ENCODE measurements around the gene SLC10A3.

DNA sequence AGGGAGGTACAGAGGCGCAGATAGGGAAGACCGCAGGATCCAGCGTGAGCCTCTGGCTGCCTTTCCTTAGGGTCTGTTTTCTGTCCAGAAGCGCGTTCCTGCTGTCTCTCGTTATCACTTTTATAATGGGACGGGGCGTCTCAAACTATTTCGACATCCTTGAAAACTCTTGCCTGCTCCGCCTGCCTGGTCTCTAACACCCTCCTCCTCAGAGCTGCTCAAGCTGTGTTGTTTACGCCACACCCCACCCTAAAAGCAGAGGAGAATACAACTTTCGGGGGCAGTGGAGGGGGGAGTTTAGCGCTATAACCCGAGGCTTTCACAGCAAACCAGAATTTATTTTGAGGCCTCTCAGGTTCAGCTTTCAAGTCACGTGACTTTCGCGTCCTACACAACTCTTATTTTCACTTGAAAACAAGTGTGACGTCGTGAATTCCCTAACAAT is 26.2 kb upstream of the SLC10A3 start:
- no peak for TF ChIP-seq TARDBP (IDR thresholded peaks at IDR 0.05)
- TF ChIP-seq SUZ12 (IDR thresholded peaks at IDR 0.05): no peak
- no peak for TF ChIP-seq ZNF384 (IDR thresholded peaks at IDR 0.05)
- TF ChIP-seq ELF4 (IDR thresholded peaks at IDR 0.05): no peak
- TF ChIP-seq L3MBTL2 (conservative IDR thresholded peaks at IDR 0.05): no peak
- TF ChIP-seq FOXA1 (IDR thresholded peaks at IDR 0.05): no peak
- TF ChIP-seq BHLHE40 (IDR thresholded peaks at IDR 0.05; ENCODE audit: borderline replicate concordance): no peak
- no peak for TF ChIP-seq FOXK2 (IDR thresholded peaks at IDR 0.05)
- TF ChIP-seq, protein P1, sequence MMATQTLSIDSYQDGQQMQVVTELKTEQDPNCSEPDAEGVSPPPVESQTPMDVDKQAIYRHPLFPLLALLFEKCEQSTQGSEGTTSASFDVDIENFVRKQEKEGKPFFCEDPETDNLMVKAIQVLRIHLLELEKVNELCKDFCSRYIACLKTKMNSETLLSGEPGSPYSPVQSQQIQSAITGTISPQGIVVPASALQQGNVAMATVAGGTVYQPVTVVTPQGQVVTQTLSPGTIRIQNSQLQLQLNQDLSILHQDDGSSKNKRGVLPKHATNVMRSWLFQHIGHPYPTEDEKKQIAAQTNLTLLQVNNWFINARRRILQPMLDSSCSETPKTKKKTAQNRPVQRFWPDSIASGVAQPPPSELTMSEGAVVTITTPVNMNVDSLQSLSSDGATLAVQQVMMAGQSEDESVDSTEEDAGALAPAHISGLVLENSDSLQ (IDR thresholded peaks at IDR 0.05): no peak
- no peak for TF ChIP-seq CTBP1 (IDR thresholded peaks at IDR 0.05; ENCODE audit: borderline replicate concordance)
- TF ChIP-seq FOXM1 (IDR thresholded peaks at IDR 0.05; ENCODE audit: borderline replicate concordance): no peak

Data from HEK293T (cell line).